ENCODE results near the gene VSNL1. TPM values are rescaled to one million over a fixed set of nuclear protein-coding genes. Genes with fewer than 3 reads are reported as not detected.

The VSNL1 gene
- total and polyA plus RNA-seq, 2 donors (not counting 1 experiment from before 2014, with no cell fraction given), result not detected

GRCh38 chr2:17646838-17647701 is 106.6 kb downstream of the VSNL1 start:
- no peaks in the 10 kb centered on the region for H3K27me3 Mint-ChIP-seq
- Histone ChIP-seq H3K27me3 (replicated peaks in 1 of 4; ENCODE audit: control extremely low read depth in 1 of 4, control insufficient read depth in 3 of 4, insufficient read depth in 4 of 4, low read length in 3 of 4) (no peaks in the 10 kb centered on the region), H3K4me1 (ENCODE audit: control insufficient read depth in 2 of 2, insufficient read depth in 2 of 2, low read length in 2 of 2) (peaks cover 0 to 3% of the 10 kb centered on the region in 2 donors), H3K4me3 (ENCODE audit: control extremely low read depth in 1 of 5, extremely low read depth in 1 of 5, insufficient read depth in 1 of 5, low read depth in 2 of 5, low read length in 4 of 5) (no peak overlapping the region), H3K4me2 (replicated peaks; ENCODE audit: low read depth, low read length, poor library complexity, severe bottlenecking) (no peak overlapping the region), H3K36me3 (replicated peaks in 1 of 2; ENCODE audit: control extremely low read depth in 1 of 2, control insufficient read depth in 1 of 2, extremely low read depth in 1 of 2, insufficient read depth in 2 of 2, low read length in 1 of 2) (no peaks in the 10 kb centered on the region), H3K79me2 (ENCODE audit: control insufficient read depth, insufficient read depth, low read length) (no peaks in the 10 kb centered on the region), H3K27ac (ENCODE audit: low read length in 2 of 2) (no peak overlapping the region), H2AFZ (ENCODE audit: insufficient read depth, low read depth, low read length, poor library complexity, severe bottlenecking) (no peak overlapping the region), H3K9me3 (ENCODE audit: control extremely low read depth in 1 of 3, control insufficient read depth in 2 of 3, insufficient read depth in 1 of 3, low read length in 2 of 3) (no peaks in the 10 kb centered on the region), H4K20me1 (ENCODE audit: control insufficient read depth, insufficient read depth, low read length, poor library complexity, severe bottlenecking) (no peaks in the 10 kb centered on the region), H3K9ac (ENCODE audit: low read length) (no peak overlapping the region)
- intact Hi-C loops (cut with micrococcal nuclease), result loop anchor here (1.0 kb wide), 1 partner anchor 24 kb away; no protein-coding TSS in a partner anchor
- H3K9me3 Mint-ChIP-seq (ENCODE audit: insufficient read depth), result no peaks in the 10 kb centered on the region
- CTCF ChIA-PET, result interaction anchor here (0.7 to 5.1 kb wide), 5 partner anchors 9 to 530 kb away, joined by 3 to 51 read pairs (median 5); no protein-coding TSS in a partner anchor
- TF ChIP-seq, protein P1, sequence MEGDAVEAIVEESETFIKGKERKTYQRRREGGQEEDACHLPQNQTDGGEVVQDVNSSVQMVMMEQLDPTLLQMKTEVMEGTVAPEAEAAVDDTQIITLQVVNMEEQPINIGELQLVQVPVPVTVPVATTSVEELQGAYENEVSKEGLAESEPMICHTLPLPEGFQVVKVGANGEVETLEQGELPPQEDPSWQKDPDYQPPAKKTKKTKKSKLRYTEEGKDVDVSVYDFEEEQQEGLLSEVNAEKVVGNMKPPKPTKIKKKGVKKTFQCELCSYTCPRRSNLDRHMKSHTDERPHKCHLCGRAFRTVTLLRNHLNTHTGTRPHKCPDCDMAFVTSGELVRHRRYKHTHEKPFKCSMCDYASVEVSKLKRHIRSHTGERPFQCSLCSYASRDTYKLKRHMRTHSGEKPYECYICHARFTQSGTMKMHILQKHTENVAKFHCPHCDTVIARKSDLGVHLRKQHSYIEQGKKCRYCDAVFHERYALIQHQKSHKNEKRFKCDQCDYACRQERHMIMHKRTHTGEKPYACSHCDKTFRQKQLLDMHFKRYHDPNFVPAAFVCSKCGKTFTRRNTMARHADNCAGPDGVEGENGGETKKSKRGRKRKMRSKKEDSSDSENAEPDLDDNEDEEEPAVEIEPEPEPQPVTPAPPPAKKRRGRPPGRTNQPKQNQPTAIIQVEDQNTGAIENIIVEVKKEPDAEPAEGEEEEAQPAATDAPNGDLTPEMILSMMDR (IDR thresholded peaks at IDR 0.05), result no peak
- TF ChIP-seq EZH2 (IDR thresholded peaks at IDR 0.05; ENCODE audit: borderline replicate concordance, insufficient read depth, low read depth, low read length, poor library complexity, severe bottlenecking), result no peak
- no peak overlapping the region for H3K4me3 Mint-ChIP-seq
- WGBS (ENCODE audit: insufficient coverage), result 100% methylated on average over 4 of the region's 5 CpGs
- ATAC-seq (ENCODE audit: low read depth), result no peak
- DNase-seq, result no peak
- POLR2A ChIA-PET, result no interaction called here
- H3K27ac Mint-ChIP-seq, result no peak overlapping the region
- peaks cover 9% of the 10 kb centered on the region for H3K4me1 Mint-ChIP-seq

- Histone ChIP-seq H3K36me3 (replicated peaks in 1 of 2; ENCODE audit: control extremely low read depth in 1 of 2, control insufficient read depth in 1 of 2, extremely low read depth in 1 of 2, insufficient read depth in 2 of 2, low read length in 1 of 2) (no peaks in the 10 kb centered on the region), H3K27ac (ENCODE audit: low read length in 2 of 2) (no peak overlapping the region), H3K9ac (ENCODE audit: low read length) (no peak overlapping the region), H3K4me1 (ENCODE audit: control insufficient read depth in 2 of 2, insufficient read depth in 2 of 2, low read length in 2 of 2) (peaks cover 0 to 3% of the 10 kb centered on the region in 2 donors), H3K27me3 (replicated peaks in 1 of 4; ENCODE audit: control extremely low read depth in 1 of 4, control insufficient read depth in 3 of 4, insufficient read depth in 4 of 4, low read length in 3 of 4) (no peaks in the 10 kb centered on the region), H4K20me1 (ENCODE audit: control insufficient read depth, insufficient read depth, low read length, poor library complexity, severe bottlenecking) (no peaks in the 10 kb centered on the region), H3K79me2 (ENCODE audit: control insufficient read depth, insufficient read depth, low read length) (no peaks in the 10 kb centered on the region), H2AFZ (ENCODE audit: insufficient read depth, low read depth, low read length, poor library complexity, severe bottlenecking) (no peak overlapping the region), H3K9me3 (ENCODE audit: control extremely low read depth in 1 of 3, control insufficient read depth in 2 of 3, insufficient read depth in 1 of 3, low read length in 2 of 3) (no peaks in the 10 kb centered on the region), H3K4me3 (ENCODE audit: control extremely low read depth in 1 of 5, extremely low read depth in 1 of 5, insufficient read depth in 1 of 5, low read depth in 2 of 5, low read length in 4 of 5) (no peak overlapping the region), H3K4me2 (replicated peaks; ENCODE audit: low read depth, low read length, poor library complexity, severe bottlenecking) (no peak overlapping the region)
- intact Hi-C loops (cut with micrococcal nuclease), result no loop called here
- H3K4me1 Mint-ChIP-seq, result peaks cover 9% of the 10 kb centered on the region
- ChIA-PET CTCF (interaction anchor here (0.5 kb wide), 1 partner anchor 202 kb away, joined by 3 read pairs; no protein-coding TSS in a partner anchor), POLR2A (no interaction called here)
- no peak for ATAC-seq (ENCODE audit: low read depth)
- TF ChIP-seq, protein P1 (IDR thresholded peaks at IDR 0.05), result no peak
- TF ChIP-seq EZH2 (IDR thresholded peaks at IDR 0.05; ENCODE audit: borderline replicate concordance, insufficient read depth, low read depth, low read length, poor library complexity, severe bottlenecking), result no peak
- WGBS (ENCODE audit: insufficient coverage), result 83% methylated on average over 1 of the region's 1 CpG
- H3K27ac Mint-ChIP-seq, result no peak overlapping the region
- DNase-seq, result no peak
- H3K4me3 Mint-ChIP-seq, result no peak overlapping the region
- no peaks in the 10 kb centered on the region for H3K9me3 Mint-ChIP-seq (ENCODE audit: insufficient read depth)
- no peaks in the 10 kb centered on the region for H3K27me3 Mint-ChIP-seq
Observed at GRCh38 chr2:17648581-17648980, 108.1 kb downstream of the VSNL1 start.

All from B cell (primary cell).